GM23338 (cell line): ENCODE results near the gene TPCN2. TPM values are rescaled to one million over a fixed set of nuclear protein-coding genes. Genes with fewer than 3 reads are reported as not detected.

Experiments
- ATAC-seq: fragments of 200-7000 bp; cut with Tn5 transposase; 3 replicates; pipeline ENCODE4 v1.9.1; 2020
- DNase-seq: peaks from one replicate; pipeline ENCODE4 v3.0.0-alpha.2; 2015; ENCODE audit warnings: low spot score
- H2AFZ ChIP-seq: fragments of 200-600 bp; sonication (generic); 2 replicates; pipeline ENCODE4 v1.8.0; 2016; ENCODE audit warnings: antibody characterized with exemption, mild to moderate bottlenecking, moderate library complexity
- H3F3A ChIP-seq: fragments of 200-600 bp; sonication (generic); replicated peaks from 2 replicates; pipeline ENCODE4 v1.8.0; 2017; ENCODE audit warnings: antibody characterized with exemption, mixed run types, low read depth
- H3K27ac ChIP-seq: fragments of 200-600 bp; sonication (generic); 2 replicates; pipeline ENCODE4 v1.6.1; 2016; ENCODE audit warnings: low read depth
- H3K27me3 ChIP-seq: fragments of 200-600 bp; sonication (generic); 2 replicates; pipeline ENCODE4 v1.8.0; 2016; ENCODE audit warnings: mild to moderate bottlenecking, mixed run types, moderate library complexity; ENCODE audit not compliant: insufficient read depth
- H3K36me3 ChIP-seq: fragments of 200-600 bp; sonication (generic); 2 replicates; pipeline ENCODE4 v1.8.0; 2016; ENCODE audit warnings: mild to moderate bottlenecking; ENCODE audit not compliant: insufficient read depth
- H3K4me1 ChIP-seq: fragments of 200-600 bp; sonication (generic); 2 replicates; pipeline ENCODE4 v1.8.0; 2016; ENCODE audit warnings: mild to moderate bottlenecking, moderate library complexity; ENCODE audit not compliant: insufficient read depth
- H3K4me2 ChIP-seq: fragments of 200-600 bp; sonication (generic); 2 replicates; pipeline ENCODE4 v1.7.1; 2017; ENCODE audit warnings: mixed run types
- H3K4me3 ChIP-seq: fragments of 200-600 bp; sonication (generic); 2 replicates; pipeline ENCODE4 v1.6.1; 2016; ENCODE audit warnings: mixed run types
- H3K79me2 ChIP-seq: fragments of 200-600 bp; sonication (generic); replicated peaks from 2 replicates; pipeline ENCODE4 v1.8.0; 2017; ENCODE audit warnings: mild to moderate bottlenecking; ENCODE audit not compliant: insufficient read depth
- H3K9me2 ChIP-seq: fragments of 200-600 bp; sonication (generic); 2 replicates; pipeline ENCODE4 v1.8.0; 2017; ENCODE audit not compliant: insufficient read depth
- H4K20me1 ChIP-seq: fragments of 200-600 bp; sonication (generic); replicated peaks from 2 replicates; pipeline ENCODE4 v1.8.0; 2017; ENCODE audit warnings: mild to moderate bottlenecking; ENCODE audit not compliant: insufficient read depth
- H3K27ac Mint-ChIP-seq: 2 replicates; pipeline ENCODE4 v1.8.0; 2020; ENCODE audit warnings: inconsistent platforms, mild to moderate bottlenecking, moderate library complexity, mixed read lengths
- H3K27me3 Mint-ChIP-seq: 3 replicates; pipeline ENCODE4 v1.8.0; 2022; ENCODE audit warnings: low read depth, mild to moderate bottlenecking, moderate library complexity, mixed read lengths, inconsistent platforms; ENCODE audit not compliant: insufficient read depth, poor library complexity
- H3K36me3 Mint-ChIP-seq: 3 replicates; pipeline ENCODE4 v1.8.0; 2021; ENCODE audit warnings: low read depth, mild to moderate bottlenecking, inconsistent platforms, moderate library complexity, mixed read lengths
- H3K4me1 Mint-ChIP-seq: 3 replicates; pipeline ENCODE4 v1.8.0; 2020; ENCODE audit warnings: mild to moderate bottlenecking, inconsistent platforms, mixed read lengths
- H3K4me3 Mint-ChIP-seq: 3 replicates; pipeline ENCODE4 v1.8.0; 2021; ENCODE audit warnings: moderate library complexity, mild to moderate bottlenecking, inconsistent platforms, mixed read lengths
- H3K9me3 Mint-ChIP-seq: 3 replicates; pipeline ENCODE4 v1.8.0; 2020; ENCODE audit warnings: moderate library complexity, mild to moderate bottlenecking, inconsistent platforms, mixed read lengths
- CREB1 ChIP-seq: fragments of 250-450 bp; sonication (Bioruptor Pico); IDR thresholded peaks from 2 replicates; pipeline ENCODE4 v1.5.0; 2020; ENCODE audit warnings: low read depth, mild to moderate bottlenecking, moderate library complexity
- ETS1 ChIP-seq: IDR thresholded peaks from 2 replicates; pipeline ENCODE4 v1.6.1; 2016; ENCODE audit warnings: antibody characterized with exemption
- EZH2 ChIP-seq: fragments of 200-600 bp; sonication (generic); IDR thresholded peaks from one replicate; pipeline ENCODE4 v1.8.0; 2017; ENCODE audit warnings: antibody characterized with exemption, mild to moderate bottlenecking, low read depth; ENCODE audit not compliant: unreplicated experiment
- EZH2phosphoT487 ChIP-seq: fragments of 200-600 bp; sonication (generic); IDR thresholded peaks from one replicate; pipeline ENCODE4 v1.8.1; 2018; ENCODE audit warnings: antibody characterized with exemption; ENCODE audit not compliant: unreplicated experiment
- JUNB ChIP-seq: IDR thresholded peaks from one replicate; pipeline ENCODE4 v1.6.1; 2016; ENCODE audit warnings: antibody characterized with exemption; ENCODE audit not compliant: unreplicated experiment
- NANOG ChIP-seq: IDR thresholded peaks from 2 replicates; pipeline ENCODE4 v1.6.1; 2016; ENCODE audit warnings: antibody characterized with exemption, borderline replicate concordance
- REST ChIP-seq: IDR thresholded peaks from one replicate; pipeline ENCODE4 v1.6.1; 2018; ENCODE audit warnings: antibody characterized with exemption; ENCODE audit not compliant: unreplicated experiment
- STAT1 ChIP-seq: IDR thresholded peaks from one replicate; pipeline ENCODE4 v1.6.1; 2016; ENCODE audit warnings: antibody characterized with exemption; ENCODE audit not compliant: unreplicated experiment
- ZNF462 ChIP-seq: fragments of 250-450 bp; sonication (Bioruptor Pico); IDR thresholded peaks from 2 replicates; pipeline ENCODE4 v1.5.0; 2020; ENCODE audit warnings: mild to moderate bottlenecking, moderate library complexity
- polyA plus RNA-seq: library from polyadenylated mRNA; unstranded; fragments of >200 nt; fragmentation: Nextera tagmentation; extraction: Ambion mirVana; gene quantifications from 2 replicates; pipeline ENCODE4 v1.2.1, GENCODE V29; 2016
- total RNA-seq: library from RNA; depleted of rRNA; stranded (reverse); fragments of >200 nt; shearing (Covaris generic); gene quantifications from 2 replicates; pipeline ENCODE4 v1.2.3, GENCODE V29; 2014

TPCN2 gene
- total and polyA plus RNA-seq, 2 experiments from 2014 or later = 5.8 to 14.7 TPM

- peaks cover 7% of the 10 kb centered on the region for H3K27me3 Mint-ChIP-seq
- no peak overlapping the region; the same call in 1 of the 2 replicates for H3K27ac Mint-ChIP-seq
- H3K27ac ChIP-seq = no peak overlapping the region
- DNase-seq (no peak), ATAC-seq (no peak)
- H3K4me1 Mint-ChIP-seq = no peaks in the 10 kb centered on the region; the same call in 2 of the 3 replicates
- no peaks in the 10 kb centered on the region; the same call in 1 of the 2 replicates for H4K20me1 ChIP-seq
- no peaks in the 10 kb centered on the region for H3K9me2 ChIP-seq
- H3K4me3 Mint-ChIP-seq = no peak overlapping the region
- H2AFZ ChIP-seq = no peak overlapping the region
- no peaks in the 10 kb centered on the region for H3K27me3 ChIP-seq
- H3K79me2 ChIP-seq = peaks cover 4% of the 10 kb centered on the region; the same call in 1 of the 2 replicates
- H3K36me3 Mint-ChIP-seq = no peaks in the 10 kb centered on the region; the same call in 1 of the 3 replicates
- no peak for TF ChIP-seq EZH2phosphoT487
- TF ChIP-seq REST = no peak
- no peak for TF ChIP-seq EZH2
- H3K4me3 ChIP-seq = no peak overlapping the region
- no peaks in the 10 kb centered on the region for H3K36me3 ChIP-seq
- H3K9me3 Mint-ChIP-seq = no peaks in the 10 kb centered on the region
- no peaks in the 10 kb centered on the region for H3K4me1 ChIP-seq
- no peak overlapping the region for H3K4me2 ChIP-seq
- H3F3A ChIP-seq = no peaks in the 10 kb centered on the region
Measured at GRCh38 chr11:69061713-69062053, 13.0 kb downstream of the TPCN2 start.

GRCh38 chr11:69062169-69062855, 13.6 kb downstream of the TPCN2 start:
- no peak overlapping the region for H3K4me3 Mint-ChIP-seq
- ATAC-seq = no peak
- Histone ChIP-seq H3K27me3 (no peaks in the 10 kb centered on the region), H3K4me3 (no peak overlapping the region), H2AFZ (no peak overlapping the region), H3K36me3 (no peaks in the 10 kb centered on the region), H4K20me1 (no peaks in the 10 kb centered on the region; the same call in 1 of the 2 replicates), H3K79me2 (no peaks in the 10 kb centered on the region), H3F3A (no peaks in the 10 kb centered on the region), H3K4me2 (no peak overlapping the region), H3K27ac (no peak overlapping the region), H3K4me1 (no peaks in the 10 kb centered on the region), H3K9me2 (no peaks in the 10 kb centered on the region)
- H3K36me3 Mint-ChIP-seq = no peaks in the 10 kb centered on the region; the same call in 1 of the 3 replicates
- no peak overlapping the region for H3K27ac Mint-ChIP-seq
- no peak for DNase-seq
- H3K9me3 Mint-ChIP-seq = no peaks in the 10 kb centered on the region
- H3K4me1 Mint-ChIP-seq = no peaks in the 10 kb centered on the region; the same call in 2 of the 3 replicates
- H3K27me3 Mint-ChIP-seq = peaks cover 7% of the 10 kb centered on the region
- TF ChIP-seq JUNB = no peak
- TF ChIP-seq CREB1 (CRISPR knock-in tag) = no peak
- TF ChIP-seq ZNF462 = no peak
- no peak for TF ChIP-seq NANOG
- no peak for TF ChIP-seq ETS1
- TF ChIP-seq STAT1 = no peak
